PC-3 (cell line): Measurements from ENCODE around the gene PRDM15.

Experiments
- CTCF ChIP-seq: fragments of 300-600 bp; sonication (generic); conservative IDR thresholded peaks from 2 replicates; pipeline ENCODE4 v1.5.1; 2017; ENCODE audit warnings: antibody characterized with exemption, low read depth, mild to moderate bottlenecking, low read length
- EZH2 ChIP-seq: fragments of 300-600 bp; sonication (generic); IDR thresholded peaks from one replicate; pipeline ENCODE4 v1.6.1; 2017; ENCODE audit warnings: antibody characterized with exemption, mild to moderate bottlenecking, low read length; ENCODE audit not compliant: unreplicated experiment
- EZH2phosphoT487 ChIP-seq: fragments of 300-600 bp; sonication (generic); IDR thresholded peaks from 2 replicates; pipeline ENCODE4 v1.6.1; 2018; ENCODE audit warnings: mild to moderate bottlenecking, antibody characterized with exemption, low read length, borderline replicate concordance

- TF ChIP-seq EZH2 = no peak
- no peak for TF ChIP-seq CTCF
- TF ChIP-seq EZH2phosphoT487 = no peak
Observed at GRCh38 chr21:41923631-41924367, 44.7 kb upstream of the PRDM15 start.
